IMR-90 (cell line): ENCODE measurements around the gene TAF1A. TPM values are rescaled to one million over a fixed set of nuclear protein-coding genes. Genes with fewer than 3 reads are reported as not detected.

ENCODE experiments used
- ATAC-seq: fragments of 200-7000 bp; cut with Tn5 transposase; 2 replicates; pipeline ENCODE4 v1.9.1; 2020; ENCODE audit warnings: low read depth, mild to moderate bottlenecking, moderate library complexity
- BruUV-seq: library from RNA; stranded (reverse); fragments of 400-500 nt; replicated peaks from 2 replicates; lab custom pipeline; 2021; lab: Mats Ljungman, UMichigan
- CTCF ChIA-PET: fragments of 300-600 bp; formaldehyde crosslinking; extraction: SDS; loops from one replicate; lab custom pipeline; 2021; ENCODE audit warnings: antibody characterized with exemption; lab: Yijun Ruan, JAX
- POLR2A ChIA-PET: fragments of 300-600 bp; sonication (Branson Sonifier 250); formaldehyde crosslinking; loops from one replicate; lab custom pipeline; 2022; ENCODE audit warnings: antibody characterized with exemption; ENCODE audit not compliant: unreplicated experiment; lab: Charles Lee
- DNase-seq: peaks from one replicate; pipeline ENCODE4 v3.0.0; 2013
- H2AFZ ChIP-seq: replicated peaks from 2 replicates; pipeline ENCODE3; 2013; ENCODE audit warnings: low read length, mild to moderate bottlenecking; ENCODE audit not compliant: poor library complexity
- H2AK5ac ChIP-seq: 2 replicates; pipeline ENCODE4 v1.6.1; 2013; ENCODE audit warnings: low read depth, low read length, inconsistent platforms
- H2AK9ac ChIP-seq: replicated peaks from 2 replicates; pipeline ENCODE3; 2013; ENCODE audit warnings: mild to moderate bottlenecking, low read depth, low read length, moderate library complexity; ENCODE audit not compliant: poor library complexity
- H2BK120ac ChIP-seq: 2 replicates; pipeline ENCODE4 v1.6.1; 2013; ENCODE audit warnings: low read depth, low read length, inconsistent platforms
- H2BK15ac ChIP-seq: 3 replicates; pipeline ENCODE4 v1.6.1; 2013; ENCODE audit warnings: low read depth, low read length, inconsistent platforms
- H2BK20ac ChIP-seq: 2 replicates; pipeline ENCODE4 v1.6.1; 2013; ENCODE audit warnings: low read depth, mild to moderate bottlenecking, inconsistent platforms, low read length, moderate library complexity
- H2BK5ac ChIP-seq: 2 replicates; pipeline ENCODE4 v1.6.1; 2013; ENCODE audit warnings: mild to moderate bottlenecking, low read depth, low read length, inconsistent platforms; ENCODE audit not compliant: poor library complexity, severe bottlenecking
- H3K14ac ChIP-seq: replicated peaks from 2 replicates; pipeline ENCODE4 v1.6.1; 2013; ENCODE audit warnings: low read depth, low read length, inconsistent platforms
- H3K18ac ChIP-seq: 2 replicates; pipeline ENCODE4 v1.6.1; 2013; ENCODE audit warnings: low read depth, low read length, control low read depth
- H3K23ac ChIP-seq: 2 replicates; pipeline ENCODE4 v1.6.1; 2013; ENCODE audit warnings: low read depth, low read length, inconsistent platforms
- H3K27ac ChIP-seq: 2 replicates; pipeline ENCODE4 v1.5.1; 2013; ENCODE audit warnings: mild to moderate bottlenecking, control low read depth, low read length; ENCODE audit not compliant: insufficient read depth
- H3K27me3 ChIP-seq: 2 replicates; pipeline ENCODE4 v1.6.1; 2013; ENCODE audit warnings: low read length; ENCODE audit not compliant: control insufficient read depth, insufficient read depth
- H3K36me3 ChIP-seq: 2 replicates; pipeline ENCODE4 v1.6.1; 2013; ENCODE audit warnings: low read length, mixed read lengths; ENCODE audit not compliant: control insufficient read depth, insufficient read depth
- H3K4ac ChIP-seq: 2 replicates; pipeline ENCODE4 v1.6.1; 2013; ENCODE audit warnings: low read depth, low read length, inconsistent platforms
- H3K4me1 ChIP-seq: 2 replicates; pipeline ENCODE4 v1.6.1; 2013; ENCODE audit warnings: low read length, mixed read lengths; ENCODE audit not compliant: control insufficient read depth, insufficient read depth
- H3K4me2 ChIP-seq: 2 replicates; pipeline ENCODE4 v1.6.1; 2013; ENCODE audit warnings: low read depth, mild to moderate bottlenecking, control low read depth, low read length, moderate library complexity
- H3K4me3 ChIP-seq: 2 replicates; pipeline ENCODE4 v1.5.1; 2013; ENCODE audit warnings: low read depth, mild to moderate bottlenecking, control low read depth, low read length, moderate library complexity; ENCODE audit not compliant: insufficient read depth
- H3K56ac ChIP-seq: 2 replicates; pipeline ENCODE4 v1.6.1; 2013; ENCODE audit warnings: low read length, inconsistent platforms; ENCODE audit not compliant: insufficient read depth; ENCODE audit errors: extremely low read depth
- H3K79me1 ChIP-seq, 2 experiments: 2 replicates each; pipeline ENCODE4 v1.6.1; 2013; ENCODE audit warnings: low read length in 2 of 2, inconsistent platforms in 1 of 2, low read depth in 1 of 2
- H3K9ac ChIP-seq: 2 replicates; pipeline ENCODE4 v1.6.1; 2013; ENCODE audit warnings: low read depth, low read length, control low read depth
- H3K9me1 ChIP-seq: 2 replicates; pipeline ENCODE4 v1.6.1; 2013; ENCODE audit warnings: low read length, inconsistent platforms; ENCODE audit not compliant: insufficient read depth
- H3K9me3 ChIP-seq: 2 replicates; pipeline ENCODE4 v1.6.1; 2013; ENCODE audit warnings: low read length; ENCODE audit not compliant: control insufficient read depth, insufficient read depth
- H4K20me1 ChIP-seq: 2 replicates; pipeline ENCODE4 v1.6.1; 2013; ENCODE audit warnings: low read length, inconsistent platforms; ENCODE audit not compliant: insufficient read depth
- H4K5ac ChIP-seq: 2 replicates; pipeline ENCODE4 v1.6.1; 2013; ENCODE audit warnings: mild to moderate bottlenecking, low read depth, low read length, control low read depth
- H4K8ac ChIP-seq, 2 experiments: 2 replicates each; pipeline ENCODE4 v1.6.1; 2013; ENCODE audit warnings: low read depth in 2 of 2, low read length in 2 of 2, control low read depth in 1 of 2, inconsistent platforms in 1 of 2
- H4K91ac ChIP-seq: 2 replicates; pipeline ENCODE4 v1.6.1; 2013; ENCODE audit warnings: low read depth, low read length, inconsistent platforms; ENCODE audit not compliant: insufficient read depth
- BHLHE40 ChIP-seq: fragments of 150-350 bp; IDR thresholded peaks from 2 replicates; pipeline ENCODE4 v1.6.1; 2016; ENCODE audit warnings: mild to moderate bottlenecking, low read depth, low read length
- MXI1 ChIP-seq: IDR thresholded peaks from 2 replicates; pipeline ENCODE4 v1.6.1; 2012; ENCODE audit warnings: low read depth, mild to moderate bottlenecking, low read length, moderate library complexity, borderline replicate concordance
- RCOR1 ChIP-seq: IDR thresholded peaks from 2 replicates; pipeline ENCODE4 v1.6.1; 2012; ENCODE audit warnings: mild to moderate bottlenecking, low read length, improper control_type of control experiment; ENCODE audit not compliant: insufficient replicate concordance
- WGBS, 2 experiments: methylation state at CpG; one replicate each; pipeline versions ENCODE4 v1.1.5 to v1.1.7; 2013; ENCODE audit warnings: missing lambda C conversion rate in 2 of 2; ENCODE audit not compliant: insufficient read length in 1 of 2; ENCODE audit errors: extremely low coverage in 2 of 2; 5-methylcytosine and 5-hydroxymethylcytosine counted together
- dilution Hi-C: fragments of 300-500 bp; cut with HindIII; formaldehyde crosslinking; loops from one replicate; pipeline ENCODE4 v1.14.3; 2018; ENCODE audit warnings: low sequenced_read_pairs; ENCODE audit not compliant: unreplicated experiment
- in situ Hi-C: fragments of 300-500 bp; cut with MboI; formaldehyde crosslinking; loops from 3 replicates; pipeline ENCODE4 v1.14.3; 2019; ENCODE audit warnings: low sequenced_read_pairs, inconsistent platforms, mixed read lengths
- intact Hi-C: fragments of 100-400 bp; cut with micrococcal nuclease; formaldehyde crosslinking; loops from 2 replicates; pipeline ENCODE4 v1.10.0; 2022
- polyA plus RNA-seq, 3 experiments: library from polyadenylated mRNA; depleted of rRNA; stranded (reverse); fragments of >200 nt; gene quantifications; 2 replicates each; pipeline ENCODE4 v1.2.3, GENCODE V29; 2012; ENCODE audit warnings: low replicate concordance in 1 of 3
- total RNA-seq: library from RNA; depleted of rRNA; stranded (reverse); fragments of >200 nt; gene quantifications from 2 replicates; pipeline ENCODE4 v1.2.3, GENCODE V29; 2012

TAF1A gene
- total and polyA plus RNA-seq, 2 of the 4 experiments (the other 2 are of a cell fraction), result 3.8 to 5.4 TPM

- CTCF ChIA-PET, result no interaction called here
- Histone ChIP-seq H3K27ac (peak overlapping the region; percentile 12), H2BK15ac (no peak overlapping the region), H3K14ac (peak overlapping the region; percentile 70), H3K4me1 (peaks cover 7% of the 10 kb centered on the region), H3K79me1 (peaks cover 9 to 28% of the 10 kb centered on the region in 2 experiments; a peak in 3 of 4 replicates), H3K9me3 (no peaks in the 10 kb centered on the region), H4K91ac (no peak overlapping the region), H4K8ac (0 out of 4 replicates have a peak overlapping the region, but pooled peaks of 1 of the 2 experiments have one; percentile 47), H2AK5ac (peak overlapping the region; percentile 20; the same call in 1 of the 2 replicates), H2BK20ac (no peak overlapping the region), H3K36me3 (peaks cover 2% of the 10 kb centered on the region), H3K56ac (no peak overlapping the region), H4K5ac (no peak overlapping the region), H3K4me3 (peak overlapping the region; percentile 90), H3K9me1 (peaks cover 6% of the 10 kb centered on the region), H2AK9ac (no peak overlapping the region), H3K23ac (peak overlapping the region; percentile 92), H2BK120ac (no peak overlapping the region), H2AFZ (peak overlapping the region; percentile 94), H3K27me3 (no peaks in the 10 kb centered on the region), H3K18ac (no peak overlapping the region), H2BK5ac (no peak overlapping the region), H4K20me1 (peaks cover 5% of the 10 kb centered on the region; the same call in 1 of the 2 replicates), H3K4me2 (peak overlapping the region; percentile 84), H3K9ac (peak overlapping the region; percentile 62), H3K4ac (peak overlapping the region; percentile 7; the same call in 1 of the 2 replicates)
- BruUV-seq, result no TSS peak
- dilution Hi-C loops, result no loop called here
- POLR2A ChIA-PET, result no interaction called here
- in situ Hi-C loops, result no loop called here
- WGBS, 2 experiments, result 0% methylated on average over 3 of the region's 20 CpGs; no CpG with 5 or more reads in 1 of the 2 experiments
- peak; percentile 27 for ATAC-seq
- TF ChIP-seq BHLHE40, result no peak
- TF ChIP-seq MXI1, result no peak
- TF ChIP-seq RCOR1, result no peak
- peak; percentile 29 for DNase-seq
- intact Hi-C loops, result loop anchor here (1.0 to 2.0 kb wide), 2 partner anchors 12 to 72 kb away; no protein-coding TSS in a partner anchor
These were observed 29.3 kb upstream of the TAF1A start for GRCh38 chr1:222618880-222619596.
